ENCODE data around the gene RNF113A. TPM values are rescaled to one million over a fixed set of nuclear protein-coding genes. Genes with fewer than 3 reads are reported as not detected.

RNF113A gene
- total RNA-seq, 2 experiments from 2014 or later, result 32.3 to 33.2 TPM

- Mint-ChIP-seq H3K4me1 (ENCODE audit: low read depth) (peaks cover 6% of the 10 kb centered on the region), H3K4me3 (peak overlapping the region; percentile 33), H3K36me3 (ENCODE audit: low read depth) (no peaks in the 10 kb centered on the region), H3K27me3 (no peaks in the 10 kb centered on the region), H3K9me3 (no peaks in the 10 kb centered on the region), H3K27ac (no peak overlapping the region)
- intact Hi-C loops (cut with micrococcal nuclease), result no loop called here
- POLR2A ChIA-PET, result interaction anchor here (1.1 kb wide), 1 partner anchor 18 kb away, joined by 3 read pairs; no protein-coding TSS in a partner anchor
- peak; percentile 84 for ATAC-seq
- peak; percentile 70 for DNase-seq
- CTCF ChIA-PET, result interaction anchor here (1.0 to 2.7 kb wide), 6 partner anchors 9 to 405 kb away, joined by 3 to 16 read pairs (median 4); partner anchors contain the start of gene RPL39
- peak; percentile 43 for TF ChIP-seq CTCF (IDR thresholded peaks at IDR 0.05)
These were observed 16.3 kb upstream of the RNF113A start for GRCh38 chrX:119887721-119888425.

GRCh38 chrX:119885554-119886428 lies 14.3 kb upstream of the RNF113A start:
- no peaks in the 10 kb centered on the region for H3K27me3 Mint-ChIP-seq
- peaks cover 7% of the 10 kb centered on the region for H3K4me1 Mint-ChIP-seq (ENCODE audit: low read depth)
- ChIA-PET POLR2A (no interaction called here), CTCF (no interaction called here)
- DNase-seq (peak; percentile 18), ATAC-seq (peak; percentile 75)
- H3K27ac Mint-ChIP-seq, result no peak overlapping the region
- intact Hi-C loops (cut with micrococcal nuclease), result no loop called here
- H3K4me3 Mint-ChIP-seq, result peak overlapping the region; percentile 26
- no peaks in the 10 kb centered on the region for H3K9me3 Mint-ChIP-seq
- H3K36me3 Mint-ChIP-seq (ENCODE audit: low read depth), result no peaks in the 10 kb centered on the region
- TF ChIP-seq CTCF (IDR thresholded peaks at IDR 0.05), result no peak

GRCh38 chrX:119880552-119881437 lies 9.3 kb upstream of the RNF113A start:
- H3K9me3 Mint-ChIP-seq, result no peaks in the 10 kb centered on the region
- POLR2A ChIA-PET, result interaction anchor here (0.6 kb wide), 1 partner anchor 419 kb away, joined by 3 read pairs; no protein-coding TSS in a partner anchor
- peak; percentile 87 for ATAC-seq
- H3K4me3 Mint-ChIP-seq, result no peak overlapping the region
- intact Hi-C loops (cut with micrococcal nuclease), result no loop called here
- H3K36me3 Mint-ChIP-seq (ENCODE audit: low read depth), result peaks cover 6% of the 10 kb centered on the region
- TF ChIP-seq CTCF (IDR thresholded peaks at IDR 0.05), result peak; percentile 43
- no peaks in the 10 kb centered on the region for H3K27me3 Mint-ChIP-seq
- peaks cover 14% of the 10 kb centered on the region for H3K4me1 Mint-ChIP-seq (ENCODE audit: low read depth)
- H3K27ac Mint-ChIP-seq, result peak overlapping the region; percentile 61
- peak; percentile 40 for DNase-seq
- CTCF ChIA-PET, result interaction anchor here (1.1 to 1.3 kb wide), 2 partner anchors 12 to 96 kb away, joined by 3 read pairs; no protein-coding TSS in a partner anchor

GRCh38 chrX:119880076-119880475 lies 8.5 kb upstream of the RNF113A start:
- H3K4me3 Mint-ChIP-seq, result no peak overlapping the region

More at GRCh38 chrX:119880076-119880475, 8.5 kb upstream of the RNF113A start:
- peak overlapping the region; percentile 61 for H3K27ac Mint-ChIP-seq
- CTCF ChIA-PET, result interaction anchor here (1.1 to 2.9 kb wide), 3 partner anchors 8 to 95 kb away, joined by 3 to 16 read pairs (median 3); no protein-coding TSS in a partner anchor
- H3K27me3 Mint-ChIP-seq, result no peaks in the 10 kb centered on the region
- ATAC-seq, result no peak
- DNase-seq, result peak; percentile 31
- peaks cover 14% of the 10 kb centered on the region for H3K4me1 Mint-ChIP-seq (ENCODE audit: low read depth)
- H3K9me3 Mint-ChIP-seq, result no peaks in the 10 kb centered on the region
- POLR2A ChIA-PET, result interaction anchor here (0.6 kb wide), 1 partner anchor 419 kb away, joined by 3 read pairs; no protein-coding TSS in a partner anchor
- no peak for TF ChIP-seq CTCF (IDR thresholded peaks at IDR 0.05)
- H3K36me3 Mint-ChIP-seq (ENCODE audit: low read depth), result peaks cover 6% of the 10 kb centered on the region
- intact Hi-C loops (cut with micrococcal nuclease), result no loop called here
